ENCODE data around the gene CYP4A22. TPM values are rescaled to one million over a fixed set of nuclear protein-coding genes. Genes with fewer than 3 reads are reported as not detected.

CYP4A22 gene
- total and polyA plus RNA-seq, 2 donors, result not detected

DNA sequence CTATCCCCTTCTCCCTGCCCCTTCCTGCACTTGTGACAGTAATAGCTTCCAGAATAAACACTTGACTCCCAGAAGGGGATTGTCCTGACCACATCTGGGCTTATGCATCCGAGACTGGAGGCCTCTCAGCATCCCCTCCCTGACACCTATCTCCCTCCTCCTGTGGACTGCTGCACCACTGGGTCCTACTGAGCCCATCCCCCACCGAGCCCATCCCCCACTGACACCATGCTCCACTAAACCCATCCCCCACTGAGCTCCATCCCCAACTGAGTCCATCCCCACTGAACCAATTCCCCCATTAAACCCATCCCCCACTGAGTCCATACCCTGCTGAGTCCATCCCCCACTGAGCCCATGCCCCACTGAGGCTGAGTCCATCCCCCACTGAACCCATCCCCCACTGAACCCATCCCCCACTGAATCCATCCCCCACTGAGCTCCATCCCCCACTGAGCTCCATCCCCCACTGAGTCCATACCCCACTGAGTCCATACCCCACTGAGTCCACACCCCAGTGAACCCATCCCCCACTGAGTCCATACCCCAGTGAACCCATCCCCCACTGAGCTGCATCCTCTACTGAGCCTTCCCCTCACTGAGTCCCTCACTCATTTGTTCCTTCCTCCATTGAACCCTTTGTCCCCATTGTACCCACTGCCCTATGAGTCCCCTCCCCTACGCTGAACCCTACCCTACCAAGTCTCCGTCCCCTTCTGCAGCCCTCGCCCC lies 47.0 kb downstream of the CYP4A22 start:
- 69% methylated on average over 5 of the region's 5 CpGs for WGBS
- Histone ChIP-seq H3K27ac (ENCODE audit: low read depth) (no peak overlapping the region), H3K4me1 (ENCODE audit: insufficient read depth) (no peaks in the 10 kb centered on the region), H3K4me3 (ENCODE audit: low read depth, low read length) (no peak overlapping the region), H3K36me3 (ENCODE audit: insufficient read depth) (no peaks in the 10 kb centered on the region)
- DNase-seq (ENCODE audit: extremely low spot score), result no peak

DNA sequence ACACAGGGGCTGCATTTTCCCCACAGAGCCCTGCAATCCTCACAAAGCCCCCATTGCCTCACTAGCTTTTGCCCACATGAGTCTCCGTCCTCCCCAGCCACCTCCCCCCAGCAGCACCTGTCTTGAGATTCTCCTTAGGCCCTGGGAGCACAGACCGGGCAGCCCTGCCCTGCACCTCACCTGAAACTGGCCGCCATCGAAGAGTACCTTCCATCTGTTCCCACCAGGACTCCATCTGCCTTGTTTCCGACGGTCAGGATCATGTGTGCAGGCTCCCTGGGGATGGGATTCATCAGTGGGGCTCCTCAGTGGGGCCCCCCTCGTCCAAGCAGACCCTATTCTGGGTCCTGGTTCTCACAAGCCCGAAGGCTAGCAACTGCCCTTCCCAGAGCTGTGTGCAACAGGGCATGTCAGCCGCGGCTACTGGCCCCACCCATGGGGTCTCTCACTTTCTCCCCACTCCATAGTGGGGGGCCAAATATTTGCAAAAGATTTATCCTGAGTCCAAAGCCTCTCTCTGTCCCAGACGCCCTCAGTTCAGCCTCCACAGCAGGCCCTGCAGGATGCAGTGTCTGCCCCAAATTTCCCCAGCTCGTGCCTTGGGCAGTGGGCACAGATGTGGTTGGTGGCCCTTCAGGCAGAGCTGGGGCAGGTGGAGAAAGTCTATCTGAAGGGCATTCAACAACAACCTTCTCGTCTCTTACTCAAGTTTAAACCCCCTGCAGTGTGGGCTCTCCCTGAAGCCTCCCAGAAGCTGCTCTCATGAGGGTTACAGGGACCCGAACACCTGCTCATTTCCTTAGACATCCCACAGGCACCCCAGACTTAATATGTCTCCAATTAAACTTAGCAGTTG lies 47.8 kb downstream of the CYP4A22 start:
- no peak for DNase-seq (ENCODE audit: extremely low spot score)

DNA sequence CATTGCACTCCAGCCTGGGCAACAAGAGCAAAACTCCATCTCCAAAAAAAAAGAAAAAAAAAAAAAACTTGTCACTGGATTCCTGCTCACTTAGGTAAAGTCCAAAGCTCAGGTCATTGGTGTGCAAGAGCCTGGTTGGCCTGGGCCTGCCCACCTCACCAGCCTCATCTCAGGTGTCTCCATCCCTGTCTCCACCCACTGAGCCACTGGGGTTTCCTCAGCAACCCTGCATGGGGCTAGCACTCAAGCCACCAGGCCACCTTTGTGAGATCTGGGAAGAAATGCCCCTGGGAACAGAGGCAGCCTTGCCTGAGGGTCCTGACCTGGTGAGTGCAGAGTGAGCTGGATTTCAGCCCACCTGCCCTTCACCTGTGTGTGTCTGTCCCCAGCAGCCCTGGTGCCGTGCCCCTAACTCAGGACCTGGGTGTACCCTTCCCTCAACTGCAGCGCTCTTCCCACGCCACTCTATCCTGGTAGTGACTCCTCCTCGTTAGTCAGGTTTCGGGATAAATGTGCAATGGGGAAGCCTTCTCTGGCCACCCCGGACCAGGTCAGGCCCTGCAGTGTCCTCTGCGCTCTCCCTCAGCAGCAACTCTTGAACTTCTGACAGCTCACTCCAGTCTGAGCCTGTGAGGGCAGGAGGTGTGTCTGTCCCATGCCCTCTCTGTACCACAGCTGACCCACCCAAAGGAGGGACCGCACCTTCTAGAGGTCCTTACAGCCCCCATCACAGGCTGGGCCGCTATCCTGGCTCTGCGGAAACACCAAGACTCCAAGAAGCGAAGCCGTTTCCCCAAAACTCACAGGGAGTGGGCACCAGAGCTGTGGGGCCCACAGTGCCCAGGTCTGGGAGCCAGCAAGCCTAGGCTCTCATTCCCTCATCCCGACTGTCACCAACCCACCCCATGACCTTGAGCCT lies 49.3 kb downstream of the CYP4A22 start:
- Histone ChIP-seq H3K4me1 (ENCODE audit: insufficient read depth) (no peaks in the 10 kb centered on the region), H3K36me3 (ENCODE audit: insufficient read depth) (no peaks in the 10 kb centered on the region), H3K4me3 (ENCODE audit: low read depth, low read length) (no peak overlapping the region), H3K27ac (ENCODE audit: low read depth) (no peak overlapping the region)
- WGBS, result 94% methylated on average over 13 of the region's 13 CpGs
- no peak for DNase-seq (ENCODE audit: extremely low spot score)

More for the DNA sequence above, 47.8 kb downstream of the CYP4A22 start:
- 79% methylated on average over 14 of the region's 14 CpGs for WGBS
- H3K4me1 ChIP-seq (ENCODE audit: insufficient read depth), result no peaks in the 10 kb centered on the region
- no peaks in the 10 kb centered on the region for H3K36me3 ChIP-seq (ENCODE audit: insufficient read depth)
- H3K4me3 ChIP-seq (ENCODE audit: low read depth, low read length), result no peak overlapping the region
- no peak overlapping the region for H3K27ac ChIP-seq (ENCODE audit: low read depth)

DNA sequence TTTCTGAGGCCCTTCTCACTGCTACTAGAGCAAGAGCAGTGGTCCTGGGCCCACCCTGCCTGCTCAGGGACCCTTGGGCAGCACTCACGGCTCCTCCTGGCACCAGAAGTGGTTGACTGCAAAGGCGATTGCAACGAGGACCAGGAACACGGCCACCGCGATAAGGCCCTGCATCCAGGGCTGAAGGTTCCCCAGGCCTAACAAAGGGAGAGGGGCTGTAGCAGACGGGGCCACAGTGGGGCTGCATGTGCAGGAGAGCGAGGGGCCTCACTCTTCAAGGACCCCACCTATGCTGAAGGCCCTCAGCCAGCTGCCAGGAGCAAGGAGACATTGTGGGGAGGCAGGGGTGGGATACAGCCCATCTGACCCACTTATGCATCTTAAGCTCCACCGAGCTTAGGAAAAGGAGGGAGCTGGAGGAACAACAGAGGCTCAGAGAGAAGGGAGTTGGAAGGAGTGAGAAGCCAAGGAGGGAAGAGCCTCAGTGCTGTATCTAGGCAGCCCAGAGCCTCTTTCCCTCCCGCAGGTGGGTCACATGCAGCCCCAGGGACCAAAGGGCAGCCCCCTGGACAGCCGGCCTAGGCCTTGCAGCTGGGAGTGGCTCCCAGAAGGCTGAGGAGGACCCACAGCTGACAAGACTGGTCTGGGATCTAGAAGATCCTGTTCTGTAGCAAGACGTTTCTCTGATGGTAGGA lies 50.1 kb downstream of the CYP4A22 start:
- Histone ChIP-seq H3K27ac (ENCODE audit: low read depth) (no peak overlapping the region), H3K4me3 (ENCODE audit: low read depth, low read length) (no peak overlapping the region), H3K36me3 (ENCODE audit: insufficient read depth) (no peaks in the 10 kb centered on the region), H3K4me1 (ENCODE audit: insufficient read depth) (no peaks in the 10 kb centered on the region)
- 79% methylated on average over 12 of the region's 12 CpGs for WGBS
- no peak for DNase-seq (ENCODE audit: extremely low spot score)

DNA sequence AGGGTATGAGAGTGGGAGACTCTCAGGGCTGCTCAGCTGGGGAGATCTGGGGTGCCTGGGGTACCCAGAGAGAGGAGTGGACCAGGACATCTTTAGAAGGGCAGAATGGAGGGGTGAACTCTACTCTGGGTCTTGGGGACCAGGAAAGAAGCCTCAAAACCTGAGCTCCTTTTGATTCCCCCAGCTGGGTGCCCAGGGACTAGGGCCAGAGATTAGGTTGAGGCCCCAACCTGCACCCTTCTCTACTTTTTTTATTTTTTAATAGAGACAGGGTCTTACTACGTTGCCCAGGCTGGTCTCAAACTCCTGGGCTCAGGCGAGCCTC lies 50.6 kb downstream of the CYP4A22 start:
- WGBS, result 80% methylated on average over 2 of the region's 2 CpGs
- H3K4me3 ChIP-seq (ENCODE audit: low read depth, low read length), result no peak overlapping the region
- H3K27ac ChIP-seq (ENCODE audit: low read depth), result no peak overlapping the region
- DNase-seq (ENCODE audit: extremely low spot score), result no peak
- no peaks in the 10 kb centered on the region for H3K36me3 ChIP-seq (ENCODE audit: insufficient read depth)
- no peaks in the 10 kb centered on the region for H3K4me1 ChIP-seq (ENCODE audit: insufficient read depth)

DNA sequence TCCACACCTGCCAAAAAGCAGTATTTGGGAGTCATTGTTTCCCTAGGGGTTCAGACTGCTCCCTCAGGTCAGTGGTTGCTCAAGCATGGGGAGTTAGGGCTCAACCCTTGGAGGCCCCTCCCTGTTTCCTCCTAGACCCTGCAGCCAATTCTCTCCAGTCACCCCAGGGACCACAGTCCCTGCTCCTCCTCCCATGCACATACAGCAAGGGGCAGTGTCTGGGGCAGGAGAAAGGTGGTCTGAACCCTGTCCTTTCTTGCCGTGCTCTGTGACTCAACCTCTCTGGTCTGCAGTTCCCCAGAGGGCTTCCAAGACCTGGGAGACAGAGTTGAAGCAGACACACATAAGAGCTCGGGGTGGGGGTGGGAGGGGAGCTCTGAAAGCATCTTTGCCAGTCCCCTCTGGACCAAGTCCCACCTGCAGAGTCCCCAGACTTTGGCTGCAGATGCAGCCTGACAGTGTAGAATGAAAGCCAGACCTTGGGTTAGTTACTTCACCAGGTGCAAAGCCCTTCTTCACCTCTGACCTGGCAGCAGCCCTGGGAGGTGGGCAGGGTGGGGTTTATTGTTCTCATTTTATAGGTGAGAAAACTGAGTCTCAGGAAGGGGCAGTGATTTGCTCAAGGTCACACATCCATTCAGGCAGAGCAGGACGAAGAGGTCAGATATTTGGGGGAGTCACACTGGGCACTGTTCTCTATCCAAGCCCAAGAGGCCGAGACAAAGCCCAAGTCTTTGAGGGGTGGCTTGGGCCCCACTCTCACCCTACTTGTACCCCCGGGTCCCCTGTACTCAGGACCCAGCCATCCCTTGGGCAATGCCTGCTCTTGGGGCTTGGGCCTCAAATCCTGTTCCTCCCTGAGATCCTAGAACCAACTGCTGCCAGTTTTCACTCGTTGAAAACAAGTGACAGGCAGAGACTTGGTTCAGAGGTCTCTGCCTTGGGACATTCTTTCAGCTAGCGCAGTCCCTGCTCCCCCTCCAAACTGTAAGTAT lies 51.8 kb downstream of the CYP4A22 start:
- WGBS, result 78% methylated on average over 7 of the region's 7 CpGs

DNA sequence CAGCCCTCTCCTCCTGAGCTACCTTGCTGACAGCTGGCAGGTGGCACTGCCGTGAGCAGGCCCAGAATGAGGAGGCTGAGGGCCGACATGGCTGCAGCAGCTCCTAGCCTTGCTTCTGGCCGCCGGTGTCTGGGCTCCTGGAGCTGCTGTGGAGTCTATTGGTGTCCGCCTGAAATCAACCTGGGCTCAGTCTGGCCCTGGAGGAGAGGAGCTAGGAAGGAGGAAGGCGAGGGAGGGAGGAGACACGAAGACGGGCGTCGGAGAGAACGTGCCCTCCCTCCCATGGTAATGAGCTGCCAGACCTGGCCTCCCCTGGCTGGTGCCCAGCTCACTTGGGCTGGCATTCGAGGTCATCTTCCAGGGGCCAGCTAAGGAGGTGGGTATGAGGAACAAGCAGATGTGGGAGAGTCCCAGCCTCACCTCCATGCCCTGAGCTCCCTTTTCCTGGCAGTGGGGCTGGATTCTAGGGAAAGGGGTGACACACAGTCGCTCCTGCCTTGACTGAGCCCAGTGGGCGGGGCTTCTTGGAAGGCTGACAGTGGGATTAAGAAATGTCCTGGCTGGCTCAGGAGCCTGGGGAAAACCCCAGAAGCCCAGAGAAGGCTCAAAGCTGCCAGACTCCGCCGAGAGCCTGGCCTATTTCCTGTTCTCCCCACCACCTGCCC lies 52.7 kb downstream of the CYP4A22 start, which contains the start of gene PDZK1IP1:
Gene PDZK1IP1, minus strand, starts transcription at position 193 of the 665 bp plus-strand sequence. Its CDS starts 104 bp downstream, at position 89.
- no peak within 1 kb of the TSS for H3K4me3 ChIP-seq (ENCODE audit: low read depth, low read length)
- H3K36me3 ChIP-seq (ENCODE audit: insufficient read depth), result no peaks in the 10 kb centered on the region
- no peak within 1 kb of the TSS for H3K27ac ChIP-seq (ENCODE audit: low read depth)
- 43% methylated on average over 16 of the region's 16 CpGs for WGBS
- DNase-seq (ENCODE audit: extremely low spot score), result no peak
- H3K4me1 ChIP-seq (ENCODE audit: insufficient read depth), result no peaks in the 10 kb centered on the region

More for the DNA sequence above, 51.8 kb downstream of the CYP4A22 start:
- H3K4me1 ChIP-seq (ENCODE audit: insufficient read depth), result no peaks in the 10 kb centered on the region
- H3K36me3 ChIP-seq (ENCODE audit: insufficient read depth), result no peaks in the 10 kb centered on the region
- H3K27ac ChIP-seq (ENCODE audit: low read depth), result no peak overlapping the region
- H3K4me3 ChIP-seq (ENCODE audit: low read depth, low read length), result no peak overlapping the region
- DNase-seq (ENCODE audit: extremely low spot score), result no peak

DNA sequence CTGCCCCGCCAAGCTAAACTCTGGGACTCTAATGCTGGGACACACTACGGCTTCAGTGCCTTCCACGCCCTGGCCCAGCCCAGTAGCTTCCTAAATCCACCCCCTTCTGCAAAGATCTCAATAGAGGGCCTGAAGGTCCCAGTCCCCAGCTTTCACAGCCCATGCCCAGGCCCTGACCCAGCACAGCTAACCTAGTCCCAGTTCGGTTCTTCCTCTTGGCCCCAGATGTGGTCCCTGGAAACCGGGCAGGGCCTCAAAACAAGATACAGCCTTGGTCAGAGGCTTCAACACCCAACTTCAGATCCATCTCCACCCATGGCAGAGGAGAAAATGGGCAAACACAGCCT lies 53.2 kb downstream of the CYP4A22 start:
- WGBS, result 51% methylated on average over 5 of the region's 5 CpGs
- Histone ChIP-seq H3K27ac (ENCODE audit: low read depth) (no peak overlapping the region), H3K4me1 (ENCODE audit: insufficient read depth) (no peaks in the 10 kb centered on the region), H3K4me3 (ENCODE audit: low read depth, low read length) (no peak overlapping the region), H3K36me3 (ENCODE audit: insufficient read depth) (no peaks in the 10 kb centered on the region)
- DNase-seq (ENCODE audit: extremely low spot score), result no peak

DNA sequence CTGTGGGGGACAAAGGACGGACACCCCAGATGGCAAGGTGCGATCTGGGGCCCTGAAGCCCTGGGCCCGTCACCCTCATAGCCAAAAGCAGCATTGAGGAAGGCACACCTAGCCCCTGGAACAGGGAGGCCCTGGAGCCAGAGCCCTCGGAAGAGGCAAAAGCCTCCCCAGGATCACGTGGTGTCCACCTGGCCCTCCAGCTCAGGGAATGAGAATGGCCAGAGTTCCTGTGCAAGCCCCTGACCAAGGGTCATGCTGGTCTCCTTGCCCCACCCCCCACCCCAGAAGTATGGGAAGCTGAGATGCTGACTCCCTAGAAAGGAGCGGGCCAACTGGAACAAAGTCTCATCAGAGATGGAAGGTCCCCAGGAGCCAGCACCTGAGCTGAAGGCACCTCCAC lies 53.6 kb downstream of the CYP4A22 start:
- Histone ChIP-seq H3K4me3 (ENCODE audit: low read depth, low read length) (no peak overlapping the region), H3K36me3 (ENCODE audit: insufficient read depth) (no peaks in the 10 kb centered on the region), H3K27ac (ENCODE audit: low read depth) (no peak overlapping the region), H3K4me1 (ENCODE audit: insufficient read depth) (no peaks in the 10 kb centered on the region)
- no peak for DNase-seq (ENCODE audit: extremely low spot score)
- WGBS, result 98% methylated on average over 6 of the region's 6 CpGs

DNA sequence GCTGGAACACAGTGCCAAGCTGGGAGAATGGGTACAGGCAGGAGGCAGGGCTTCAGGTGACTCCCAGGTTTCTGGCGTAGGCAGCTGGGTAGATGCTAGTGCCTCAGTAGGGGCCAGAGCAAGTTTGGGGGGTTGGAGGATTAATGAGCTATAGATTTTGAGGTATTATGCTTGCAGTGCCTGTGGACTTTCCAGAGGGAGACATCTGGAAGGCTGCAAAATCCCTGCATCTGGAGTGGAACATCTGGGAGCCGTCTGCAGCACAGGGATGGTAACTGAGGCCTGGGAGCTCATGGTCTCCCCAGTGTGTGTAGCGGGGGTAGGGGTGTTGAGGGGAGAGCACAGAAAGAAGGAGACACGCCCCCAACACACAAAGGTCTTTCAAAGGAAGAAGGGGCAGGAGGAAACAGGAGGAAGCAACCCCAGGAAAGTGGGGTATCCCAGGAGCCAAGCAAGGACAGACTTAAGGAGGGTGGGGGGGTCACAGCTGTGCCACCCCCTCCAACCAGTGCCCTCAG lies 54.8 kb downstream of the CYP4A22 start:
- H3K27ac ChIP-seq (ENCODE audit: low read depth), result no peak overlapping the region

DNA sequence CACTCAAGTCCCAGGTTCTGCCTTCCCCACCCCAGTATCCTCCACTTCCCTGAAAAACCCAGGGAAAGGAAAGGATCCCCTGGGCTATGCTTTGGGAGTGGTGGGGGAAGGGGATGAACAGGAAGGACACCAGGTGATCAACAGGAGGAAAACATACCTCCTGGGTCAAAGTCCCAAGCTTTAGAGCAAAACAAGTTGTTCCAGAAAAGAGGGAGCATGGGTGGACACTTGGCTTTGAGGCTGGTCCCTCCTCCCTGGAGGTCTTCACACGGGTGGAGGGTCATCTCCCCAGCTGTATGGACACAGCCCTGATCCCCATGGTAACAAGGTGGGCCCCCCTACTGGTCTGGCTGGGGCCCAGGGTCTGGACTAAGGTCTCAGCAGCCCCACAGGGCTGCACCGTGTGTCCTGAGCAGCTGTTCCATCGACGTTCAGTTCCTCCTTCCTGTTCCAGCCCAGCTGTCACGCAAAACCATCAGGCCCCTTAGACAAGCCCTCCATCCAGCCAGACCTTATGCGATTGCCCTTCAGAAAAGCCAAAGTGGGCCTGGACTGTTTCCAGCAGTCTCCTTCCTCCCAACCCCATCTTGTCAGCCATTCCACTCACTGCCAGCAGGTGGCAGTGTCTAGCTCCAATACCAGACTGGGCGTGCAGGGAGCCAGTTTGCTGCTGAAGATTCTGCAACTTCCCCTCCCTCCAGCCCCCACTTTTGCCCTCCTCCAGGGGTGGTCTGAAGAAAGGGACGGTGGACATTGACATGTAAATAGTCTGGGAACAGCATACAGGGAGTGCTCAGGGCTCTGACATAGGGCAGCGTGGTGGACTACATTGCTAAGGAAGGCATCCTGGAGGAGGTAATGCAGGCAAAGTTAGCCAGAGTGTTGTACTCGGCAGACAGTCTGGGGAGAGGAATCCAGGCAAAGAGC lies 55.5 kb downstream of the CYP4A22 start:
- Histone ChIP-seq H3K27ac (ENCODE audit: low read depth) (no peak overlapping the region), H3K36me3 (ENCODE audit: insufficient read depth) (no peaks in the 10 kb centered on the region), H3K4me1 (ENCODE audit: insufficient read depth) (no peaks in the 10 kb centered on the region), H3K4me3 (ENCODE audit: low read depth, low read length) (no peak overlapping the region)
- WGBS, result 9% methylated on average over 10 of the region's 10 CpGs
- peak; percentile 35 for DNase-seq (ENCODE audit: extremely low spot score)

More for the DNA sequence above, 54.8 kb downstream of the CYP4A22 start:
- 62% methylated on average over 4 of the region's 4 CpGs for WGBS
- no peaks in the 10 kb centered on the region for H3K36me3 ChIP-seq (ENCODE audit: insufficient read depth)
- no peaks in the 10 kb centered on the region for H3K4me1 ChIP-seq (ENCODE audit: insufficient read depth)
- no peak overlapping the region for H3K4me3 ChIP-seq (ENCODE audit: low read depth, low read length)
- no peak for DNase-seq (ENCODE audit: extremely low spot score)
